ENCODE results near the gene ADD1.

ADD1 gene

DNA sequence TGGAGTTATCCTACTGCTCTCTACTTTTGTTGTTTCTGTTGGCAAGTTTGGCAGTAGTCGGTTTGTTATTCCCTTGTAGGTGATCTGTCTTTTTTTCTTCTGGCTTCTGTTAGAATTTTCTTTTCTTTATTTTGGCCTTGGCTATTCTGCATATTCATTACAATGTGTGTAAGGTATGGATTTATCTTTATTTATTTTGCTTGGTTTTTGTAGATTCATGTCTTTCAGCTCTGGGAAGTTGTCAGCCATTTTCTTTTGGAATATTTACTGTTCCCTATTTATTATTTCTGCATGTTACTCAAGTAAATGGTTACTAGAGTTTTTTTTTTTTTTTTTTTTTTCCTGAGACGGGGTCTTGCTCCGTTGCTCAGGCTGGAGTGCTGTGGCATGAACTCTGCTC, 12.6 kb downstream of the ADD1 start:
- no peak overlapping the region for H3K4me3 ChIP-seq (ENCODE audit: low read length)
- DNase-seq (ENCODE audit: low read depth, low spot score), result no peak
- no peaks in the 10 kb centered on the region for H3K9me3 ChIP-seq (ENCODE audit: control insufficient read depth, insufficient read depth, low read length)
- H3K27ac ChIP-seq (ENCODE audit: low read length), result no peak overlapping the region
- H3K36me3 ChIP-seq (ENCODE audit: control insufficient read depth, insufficient read depth, low read length), result no peaks in the 10 kb centered on the region
- H3K27me3 ChIP-seq (ENCODE audit: control insufficient read depth, insufficient read depth, low read length), result no peaks in the 10 kb centered on the region
- WGBS (ENCODE audit: insufficient coverage, insufficient read length), result no CpG with 5 or more reads among the region's 3 CpGs
- H3K4me1 ChIP-seq (ENCODE audit: control insufficient read depth, insufficient read depth, low read length), result peaks cover 1% of the 10 kb centered on the region

DNA sequence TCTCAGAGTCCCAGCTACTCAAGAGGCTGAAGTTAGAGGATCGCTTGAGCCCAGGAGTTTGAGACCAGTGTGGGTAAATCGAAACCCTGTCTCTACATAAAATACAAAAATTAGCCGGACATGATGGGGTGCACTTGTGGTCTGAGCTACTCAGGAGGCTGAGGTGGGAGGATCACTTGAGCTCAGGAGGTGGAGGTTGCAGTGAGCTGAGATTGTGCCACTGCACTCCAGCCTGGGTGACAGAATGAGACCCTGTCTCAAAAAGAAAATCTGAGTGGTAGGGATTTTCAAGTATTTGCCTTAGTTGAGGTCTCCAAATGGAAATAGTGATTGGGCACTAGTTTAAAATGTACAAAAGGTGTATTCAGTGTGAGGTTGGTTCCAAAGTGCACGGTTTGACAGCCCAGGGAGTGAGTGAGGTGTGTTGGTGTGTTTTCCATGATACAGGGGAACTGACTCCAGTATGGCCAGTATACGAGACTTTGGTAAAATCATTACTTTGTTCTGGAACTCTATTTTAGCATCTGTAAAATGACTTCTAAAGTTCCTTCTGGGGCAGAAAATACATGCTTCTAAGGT, 13.8 kb downstream of the ADD1 start:
- Histone ChIP-seq H3K4me1 (ENCODE audit: control insufficient read depth, insufficient read depth, low read length) (peaks cover 5% of the 10 kb centered on the region), H3K27ac (ENCODE audit: low read length) (no peak overlapping the region), H3K27me3 (ENCODE audit: control insufficient read depth, insufficient read depth, low read length) (no peaks in the 10 kb centered on the region), H3K36me3 (ENCODE audit: control insufficient read depth, insufficient read depth, low read length) (no peaks in the 10 kb centered on the region), H3K4me3 (ENCODE audit: low read length) (no peak overlapping the region), H3K9me3 (ENCODE audit: control insufficient read depth, insufficient read depth, low read length) (no peaks in the 10 kb centered on the region)
- DNase-seq (ENCODE audit: low read depth, low spot score), result no peak
- no CpG with 5 or more reads among the region's 5 CpGs for WGBS (ENCODE audit: insufficient coverage, insufficient read length)

- no CpG with 5 or more reads among the region's 7 CpGs for WGBS (ENCODE audit: insufficient coverage, insufficient read length)
- Histone ChIP-seq H3K27ac (ENCODE audit: low read length) (no peak overlapping the region), H3K4me3 (ENCODE audit: low read length) (no peak overlapping the region), H3K9me3 (ENCODE audit: control insufficient read depth, insufficient read depth, low read length) (no peaks in the 10 kb centered on the region), H3K36me3 (ENCODE audit: control insufficient read depth, insufficient read depth, low read length) (no peaks in the 10 kb centered on the region), H3K4me1 (ENCODE audit: control insufficient read depth, insufficient read depth, low read length) (peaks cover 9% of the 10 kb centered on the region), H3K27me3 (ENCODE audit: control insufficient read depth, insufficient read depth, low read length) (no peaks in the 10 kb centered on the region)
- DNase-seq (ENCODE audit: low read depth, low spot score), result no peak
Observed at GRCh38 chr4:2858451-2859217, 15.0 kb downstream of the ADD1 start.

DNA sequence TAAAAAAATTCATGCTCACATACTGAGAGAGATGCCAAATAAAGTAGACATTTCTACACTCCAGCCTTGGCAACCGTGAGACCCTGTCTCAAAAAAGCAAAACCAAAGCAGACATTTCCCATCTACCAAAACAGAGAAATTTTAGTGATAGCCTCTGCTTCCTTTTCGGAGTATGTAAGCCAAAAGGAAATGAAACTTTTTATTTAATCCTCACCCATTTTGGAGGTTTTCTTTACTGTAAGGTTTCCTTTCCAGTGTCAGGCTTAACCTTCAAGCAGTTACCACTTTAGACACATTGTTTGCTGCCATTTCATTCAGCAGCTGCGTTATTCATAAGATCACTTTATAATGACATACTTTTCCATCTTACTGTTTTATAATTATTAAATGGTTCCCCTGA, 15.9 kb downstream of the ADD1 start:
- Histone ChIP-seq H3K27me3 (ENCODE audit: control insufficient read depth, insufficient read depth, low read length) (no peaks in the 10 kb centered on the region), H3K36me3 (ENCODE audit: control insufficient read depth, insufficient read depth, low read length) (no peaks in the 10 kb centered on the region), H3K4me3 (ENCODE audit: low read length) (no peak overlapping the region), H3K9me3 (ENCODE audit: control insufficient read depth, insufficient read depth, low read length) (no peaks in the 10 kb centered on the region), H3K27ac (ENCODE audit: low read length) (no peak overlapping the region), H3K4me1 (ENCODE audit: control insufficient read depth, insufficient read depth, low read length) (peaks cover 9% of the 10 kb centered on the region)
- WGBS (ENCODE audit: insufficient coverage, insufficient read length), result no CpG with 5 or more reads among the region's 3 CpGs
- DNase-seq (ENCODE audit: low read depth, low spot score), result no peak

DNA sequence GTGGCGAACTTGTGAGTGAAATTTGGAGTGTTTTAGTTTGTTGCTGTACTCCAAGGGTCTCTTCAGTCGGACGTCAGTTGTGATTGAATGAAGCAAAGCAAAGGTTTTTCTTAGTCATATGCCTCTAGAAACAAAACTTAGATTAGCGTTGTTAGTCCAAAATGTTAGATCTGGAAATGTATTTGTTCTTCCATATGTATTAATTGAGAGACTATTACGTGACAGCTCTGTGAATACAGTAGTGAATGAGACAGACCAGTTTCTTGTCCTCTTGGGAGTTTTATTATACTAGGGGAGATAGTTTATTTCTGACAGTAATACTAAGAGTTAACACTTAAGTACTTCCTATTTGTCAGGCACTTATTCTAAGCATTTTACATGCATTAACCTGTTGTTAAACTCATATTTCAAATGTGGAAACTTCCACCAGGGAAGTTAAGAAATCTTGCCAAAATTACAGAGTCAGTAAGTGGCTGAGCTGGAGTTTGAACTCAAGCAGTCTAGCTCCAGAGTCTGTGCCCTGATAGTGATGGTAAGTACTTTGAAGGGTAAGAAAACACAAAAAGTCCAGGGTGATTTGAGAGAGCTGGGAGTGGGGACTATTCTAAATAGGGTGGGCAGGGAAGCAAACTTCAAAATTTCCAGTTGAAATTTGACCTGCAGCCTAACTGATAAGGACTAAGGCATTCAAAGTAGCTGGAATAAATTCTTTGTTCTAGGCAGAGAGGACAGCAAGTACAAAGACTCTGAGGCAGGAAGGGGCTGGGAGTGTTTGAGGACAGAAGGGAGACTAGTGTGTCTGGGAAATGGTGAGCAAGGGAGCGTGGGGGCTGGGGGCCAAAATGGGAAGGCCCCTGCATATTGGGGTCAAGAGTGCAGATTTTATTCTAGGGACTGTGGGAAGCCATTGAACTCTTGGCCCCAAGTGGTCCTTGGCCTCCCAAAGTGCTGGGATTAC, 17.0 kb downstream of the ADD1 start:
- Histone ChIP-seq H3K4me3 (ENCODE audit: low read length) (no peak overlapping the region), H3K27me3 (ENCODE audit: control insufficient read depth, insufficient read depth, low read length) (no peaks in the 10 kb centered on the region), H3K36me3 (ENCODE audit: control insufficient read depth, insufficient read depth, low read length) (no peaks in the 10 kb centered on the region), H3K4me1 (ENCODE audit: control insufficient read depth, insufficient read depth, low read length) (peaks cover 9% of the 10 kb centered on the region), H3K27ac (ENCODE audit: low read length) (no peak overlapping the region), H3K9me3 (ENCODE audit: control insufficient read depth, insufficient read depth, low read length) (no peaks in the 10 kb centered on the region)
- DNase-seq (ENCODE audit: low read depth, low spot score), result no peak
- WGBS (ENCODE audit: insufficient coverage, insufficient read length), result no CpG with 5 or more reads among the region's 6 CpGs

DNA sequence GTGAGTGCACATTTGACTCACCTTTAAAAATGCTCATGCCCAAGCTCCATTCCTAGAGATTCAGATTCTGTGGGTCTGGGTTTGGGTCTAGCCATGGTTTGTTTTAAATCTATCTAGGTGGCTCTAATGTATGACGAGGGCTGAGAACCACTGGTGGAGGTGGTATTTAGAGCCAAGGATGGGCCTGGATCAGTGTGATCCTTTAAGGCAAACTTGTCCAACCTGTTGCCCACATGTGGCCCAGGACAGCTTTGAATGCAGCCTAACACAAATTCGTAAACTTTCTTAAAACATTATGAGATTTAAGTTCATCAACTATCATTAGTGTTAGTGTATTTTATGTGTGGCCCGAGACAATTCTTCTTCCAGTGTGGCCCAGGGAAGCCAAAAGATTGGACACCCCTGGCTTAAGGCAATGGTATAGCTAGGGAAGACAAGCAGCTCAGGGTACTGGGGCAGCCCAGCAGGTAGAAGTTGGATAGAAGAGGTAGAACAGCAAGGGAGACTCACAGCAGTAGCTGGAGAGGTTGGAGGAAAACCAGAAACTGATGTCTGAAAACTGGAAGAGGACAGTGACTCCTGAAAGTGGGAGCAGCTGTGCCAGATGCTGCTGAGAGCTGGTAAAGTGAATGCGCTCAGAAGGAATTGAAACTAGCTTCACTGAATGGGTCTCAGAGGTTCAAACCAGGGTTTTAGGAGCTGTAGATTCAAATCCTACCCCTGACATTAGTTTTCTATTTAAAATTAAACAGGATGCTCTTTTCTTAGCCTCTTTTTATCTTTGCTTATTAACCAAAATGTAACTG, 18.2 kb downstream of the ADD1 start:
- H3K9me3 ChIP-seq (ENCODE audit: control insufficient read depth, insufficient read depth, low read length), result no peaks in the 10 kb centered on the region
- H3K27ac ChIP-seq (ENCODE audit: low read length), result no peak overlapping the region
- no peaks in the 10 kb centered on the region for H3K36me3 ChIP-seq (ENCODE audit: control insufficient read depth, insufficient read depth, low read length)
- no CpG with 5 or more reads among the region's 4 CpGs for WGBS (ENCODE audit: insufficient coverage, insufficient read length)
- peaks cover 9% of the 10 kb centered on the region for H3K4me1 ChIP-seq (ENCODE audit: control insufficient read depth, insufficient read depth, low read length)
- no peak for DNase-seq (ENCODE audit: low read depth, low spot score)
- H3K27me3 ChIP-seq (ENCODE audit: control insufficient read depth, insufficient read depth, low read length), result no peaks in the 10 kb centered on the region
- H3K4me3 ChIP-seq (ENCODE audit: low read length), result no peak overlapping the region

DNA sequence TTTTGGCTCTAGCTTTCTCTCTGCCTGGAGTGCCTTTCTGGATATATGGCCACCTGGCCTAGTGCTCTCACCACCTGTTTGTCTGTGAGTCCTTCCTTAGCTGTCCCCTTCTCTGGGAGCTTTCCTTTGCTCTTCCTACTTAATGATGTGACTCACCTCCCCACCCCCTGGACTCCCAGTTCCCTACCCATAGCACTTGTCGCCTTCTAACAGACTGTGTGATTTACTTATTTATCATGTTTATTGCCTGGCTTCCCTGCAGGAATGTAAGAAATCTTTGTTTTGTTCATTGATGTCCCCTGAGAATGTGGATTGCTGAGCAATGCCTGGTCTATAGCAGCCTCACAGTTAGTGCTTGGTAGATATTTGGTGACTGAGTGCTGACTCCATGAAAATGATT, 18.9 kb downstream of the ADD1 start:
- WGBS (ENCODE audit: insufficient coverage, insufficient read length), result no CpG with 5 or more reads among the region's 1 CpG
- Histone ChIP-seq H3K4me1 (ENCODE audit: control insufficient read depth, insufficient read depth, low read length) (peaks cover 9% of the 10 kb centered on the region), H3K27me3 (ENCODE audit: control insufficient read depth, insufficient read depth, low read length) (no peaks in the 10 kb centered on the region), H3K4me3 (ENCODE audit: low read length) (no peak overlapping the region), H3K9me3 (ENCODE audit: control insufficient read depth, insufficient read depth, low read length) (no peaks in the 10 kb centered on the region), H3K36me3 (ENCODE audit: control insufficient read depth, insufficient read depth, low read length) (no peaks in the 10 kb centered on the region), H3K27ac (ENCODE audit: low read length) (no peak overlapping the region)
- DNase-seq (ENCODE audit: low read depth, low spot score), result no peak

- Histone ChIP-seq H3K36me3 (ENCODE audit: control insufficient read depth, insufficient read depth, low read length) (no peaks in the 10 kb centered on the region), H3K9me3 (ENCODE audit: control insufficient read depth, insufficient read depth, low read length) (no peaks in the 10 kb centered on the region), H3K27me3 (ENCODE audit: control insufficient read depth, insufficient read depth, low read length) (no peaks in the 10 kb centered on the region), H3K4me3 (ENCODE audit: low read length) (no peak overlapping the region), H3K27ac (ENCODE audit: low read length) (no peak overlapping the region), H3K4me1 (ENCODE audit: control insufficient read depth, insufficient read depth, low read length) (peaks cover 11% of the 10 kb centered on the region)
- no peak for DNase-seq (ENCODE audit: low read depth, low spot score)
Observed at GRCh38 chr4:2863649-2864048, 20.0 kb downstream of the ADD1 start.

DNA sequence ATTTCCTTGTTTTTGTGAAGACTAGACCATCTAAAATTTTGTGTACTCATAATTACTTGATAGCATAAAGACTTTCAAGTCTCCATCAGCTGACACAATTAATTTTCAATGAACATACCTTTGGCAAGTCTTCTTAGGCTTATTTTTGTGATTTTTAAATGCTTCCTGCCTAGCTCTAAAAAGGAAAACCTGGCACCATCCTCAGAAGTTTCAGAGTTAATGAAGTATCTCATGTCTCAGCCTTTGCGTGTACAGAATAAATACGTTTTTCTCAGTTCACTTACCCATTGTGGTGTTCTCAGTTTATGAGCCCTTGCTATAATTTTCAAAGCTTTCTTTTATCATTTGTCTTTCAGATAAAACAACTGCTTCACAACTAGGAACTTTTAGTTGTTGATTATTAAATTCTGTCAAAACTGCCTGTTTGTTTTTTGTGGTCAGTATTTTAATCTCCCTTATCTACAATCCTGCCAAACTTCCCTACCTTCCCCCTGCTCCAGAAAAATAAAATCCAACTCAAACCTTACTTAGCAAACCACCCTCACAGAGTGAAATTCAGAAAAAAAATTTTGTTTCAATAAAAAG, 21.6 kb downstream of the ADD1 start:
- Histone ChIP-seq H3K27ac (ENCODE audit: low read length) (no peak overlapping the region), H3K4me3 (ENCODE audit: low read length) (no peak overlapping the region), H3K4me1 (ENCODE audit: control insufficient read depth, insufficient read depth, low read length) (peaks cover 13% of the 10 kb centered on the region), H3K27me3 (ENCODE audit: control insufficient read depth, insufficient read depth, low read length) (no peaks in the 10 kb centered on the region), H3K36me3 (ENCODE audit: control insufficient read depth, insufficient read depth, low read length) (no peaks in the 10 kb centered on the region), H3K9me3 (ENCODE audit: control insufficient read depth, insufficient read depth, low read length) (no peaks in the 10 kb centered on the region)
- no peak for DNase-seq (ENCODE audit: low read depth, low spot score)
- no CpG with 5 or more reads among the region's 2 CpGs for WGBS (ENCODE audit: insufficient coverage, insufficient read length)

Measured in iPS DF 6.9 (cell line).